SK-N-SH (cell line): ENCODE data around the gene IL37. TPM values are rescaled to one million over a fixed set of nuclear protein-coding genes. Genes with fewer than 3 reads are reported as not detected.

Experiments
- CTCF ChIA-PET: fragments of 300-600, 350-600 bp; formaldehyde crosslinking; extraction: SDS; loops from one replicate; lab custom pipeline; 2021; lab: Yijun Ruan, JAX
- POLR2A ChIA-PET: fragments of 350-600 bp; sonication (Branson Sonifier 250); formaldehyde crosslinking; extraction: SDS; loops from one replicate; lab custom pipeline; 2020; ENCODE audit warnings: antibody characterized with exemption, inconsistent platforms; lab: Yijun Ruan, JAX
- DNase-seq: peaks from one replicate; pipeline ENCODE4 v3.0.0; 2012
- H2AFZ ChIP-seq: fragments of 200-600 bp; sonication (generic); 2 replicates; pipeline ENCODE4 v1.8.1; 2016; ENCODE audit warnings: antibody characterized with exemption, mild to moderate bottlenecking, low read depth
- H3F3A ChIP-seq: fragments of 200-600 bp; sonication (generic); replicated peaks from 2 replicates; pipeline ENCODE3; 2016; ENCODE audit warnings: antibody characterized with exemption, mild to moderate bottlenecking; ENCODE audit not compliant: insufficient read depth
- H3K27ac ChIP-seq, 2 experiments: fragments of 200-500 bp in 1 of 2; fragments of 200-600 bp in 1 of 2; sonication (Bioruptor generic) in 1 of 2; sonication (generic), shearing (Covaris generic) in 1 of 2; 2 replicates each; pipeline versions ENCODE4 v1.5.1 to v1.6.1; 2014 to 2016; ENCODE audit warnings: low read depth in 2 of 2, inconsistent platforms in 1 of 2, low read length in 1 of 2, mild to moderate bottlenecking in 1 of 2, mixed read lengths in 1 of 2
- H3K27me3 ChIP-seq: fragments of 200-600 bp; sonication (generic), shearing (Covaris generic); 2 replicates; pipeline ENCODE4 v1.6.1; 2016; ENCODE audit warnings: mixed run types; ENCODE audit not compliant: insufficient read depth
- H3K36me3 ChIP-seq, 2 experiments: fragments of 200-500 bp in 1 of 2; fragments of 200-600 bp in 1 of 2; sonication (Bioruptor generic) in 1 of 2; sonication (generic) in 1 of 2; replicated peaks in 1 of 2; 2 replicates each; pipeline versions ENCODE3 to v1.5.1; 2014 to 2016; ENCODE audit warnings: low read length in 1 of 2, mild to moderate bottlenecking in 1 of 2; ENCODE audit not compliant: insufficient read depth in 2 of 2, control insufficient read depth in 1 of 2
- H3K4me1 ChIP-seq, 2 experiments: fragments of 200-500 bp in 1 of 2; fragments of 200-600 bp in 1 of 2; sonication (Bioruptor generic) in 1 of 2; sonication (generic), shearing (Covaris generic) in 1 of 2; 2 replicates each; pipeline versions ENCODE4 v1.5.1 to v1.6.1; 2014 to 2016; ENCODE audit warnings: low read depth in 1 of 2, low read length in 1 of 2, mixed run types in 1 of 2; ENCODE audit not compliant: insufficient read depth in 2 of 2, control insufficient read depth in 1 of 2
- H3K4me2 ChIP-seq: fragments of 200-600 bp; sonication (generic), shearing (Covaris generic); 2 replicates; pipeline ENCODE4 v1.6.1; 2017; ENCODE audit warnings: mixed run types
- H3K4me3 ChIP-seq, 2 experiments: fragments of 200-500 bp in 1 of 2; fragments of 200-600 bp in 1 of 2; sonication (Bioruptor generic) in 1 of 2; sonication (generic), shearing (Covaris generic) in 1 of 2; 2 replicates each; pipeline versions ENCODE4 v1.5.1 to v1.8.1; 2014 to 2016; ENCODE audit warnings: low read depth in 2 of 2, inconsistent platforms in 1 of 2, low read length in 1 of 2, mild to moderate bottlenecking in 1 of 2, mixed read lengths in 1 of 2, moderate library complexity in 1 of 2
- H3K79me2 ChIP-seq: fragments of 200-600 bp; sonication (generic); 2 replicates; pipeline ENCODE4 v1.8.1; 2017; ENCODE audit warnings: mild to moderate bottlenecking; ENCODE audit not compliant: insufficient read depth
- H3K9ac ChIP-seq: fragments of 200-600 bp; sonication (generic); 2 replicates; pipeline ENCODE4 v1.6.1; 2017; ENCODE audit warnings: mixed run types
- H3K9me2 ChIP-seq: fragments of 200-600 bp; sonication (generic); 2 replicates; pipeline ENCODE4 v1.6.1; 2017; ENCODE audit warnings: mixed run types
- H3K9me3 ChIP-seq: fragments of 200-600 bp; sonication (generic); 2 replicates; pipeline ENCODE4 v1.6.1; 2017; ENCODE audit warnings: mixed run types, mild to moderate bottlenecking, moderate library complexity
- H4K20me1 ChIP-seq: fragments of 200-600 bp; sonication (generic); 2 replicates; pipeline ENCODE4 v1.6.1; 2017; ENCODE audit warnings: mild to moderate bottlenecking, mixed run types; ENCODE audit not compliant: insufficient read depth
- ELF1 ChIP-seq: IDR thresholded peaks from 2 replicates; pipeline ENCODE4 v1.4.0; 2012
- EP300 ChIP-seq, 2 experiments: IDR thresholded peaks; 2 replicates each; pipeline versions ENCODE4 v1.4.0 to v1.6.1; 2012; ENCODE audit warnings: borderline replicate concordance in 1 of 2, low read depth in 1 of 2, low read length in 1 of 2
- EZH2phosphoT487 ChIP-seq: fragments of 200-600 bp; sonication (generic); IDR thresholded peaks from 2 replicates; pipeline ENCODE4 v1.6.1; 2017; ENCODE audit warnings: low read depth, mixed run types, mild to moderate bottlenecking, antibody characterized with exemption, moderate library complexity, borderline replicate concordance
- FOSL2 ChIP-seq: IDR thresholded peaks from 2 replicates; pipeline ENCODE4 v1.4.0; 2012; ENCODE audit warnings: low read depth, mild to moderate bottlenecking, moderate library complexity, borderline replicate concordance
- FOXM1 ChIP-seq: IDR thresholded peaks from 2 replicates; pipeline ENCODE4 v1.4.0; 2012; ENCODE audit warnings: low read depth, mild to moderate bottlenecking
- GATA2 ChIP-seq: sonication (generic); formaldehyde crosslinking; IDR thresholded peaks from 2 replicates; pipeline ENCODE4 v1.5.0; 2020; ENCODE audit warnings: mild to moderate bottlenecking, missing genetic modification reagents
- JUND ChIP-seq: IDR thresholded peaks from 2 replicates; pipeline ENCODE4 v1.4.0; 2012
- MEF2A ChIP-seq: IDR thresholded peaks from 2 replicates; pipeline ENCODE4 v1.4.0; 2012; ENCODE audit warnings: low read depth, borderline replicate concordance
- MXI1 ChIP-seq: IDR thresholded peaks from 2 replicates; pipeline ENCODE4 v1.6.1; 2012; ENCODE audit warnings: mild to moderate bottlenecking, low read depth, low read length, improper control_type of control experiment
- NRF1 ChIP-seq: IDR thresholded peaks from 2 replicates; pipeline ENCODE4 v1.6.1; 2012; ENCODE audit warnings: low read depth, mild to moderate bottlenecking, low read length
- RAD21 ChIP-seq: IDR thresholded peaks from 2 replicates; pipeline ENCODE4 v1.6.1; 2012; ENCODE audit warnings: mild to moderate bottlenecking, low read length
- RCOR1 ChIP-seq: fragments of 150-350 bp; IDR thresholded peaks from 2 replicates; pipeline ENCODE4 v1.6.1; 2017; ENCODE audit warnings: antibody characterized with exemption, low read length
- RFX5 ChIP-seq: IDR thresholded peaks from 2 replicates; pipeline ENCODE4 v1.6.1; 2012; ENCODE audit warnings: mild to moderate bottlenecking, improper control_type of control experiment, low read length
- SMC3 ChIP-seq: IDR thresholded peaks from 2 replicates; pipeline ENCODE4 v1.6.1; 2012; ENCODE audit warnings: low read depth, low read length, improper control_type of control experiment
- TAF1 ChIP-seq: IDR thresholded peaks from 2 replicates; pipeline ENCODE4 v1.6.1; 2012; ENCODE audit warnings: low read depth, mild to moderate bottlenecking, low read length, moderate library complexity, borderline replicate concordance
- TCF12 ChIP-seq: IDR thresholded peaks from 2 replicates; pipeline ENCODE4 v1.4.0; 2012
- WGBS: methylation state at CpG from one replicate; pipeline ENCODE4 v1.1.6; 2017; ENCODE audit warnings: low lambda C conversion rate; 5-methylcytosine and 5-hydroxymethylcytosine counted together
- polyA plus RNA-seq, 3 experiments: library from polyadenylated mRNA; depleted of rRNA; stranded (reverse); fragments of >200 nt; gene quantifications; 2 replicates each; pipeline ENCODE4 v1.2.3, GENCODE V29; 2012
- TF ChIP-seq, protein P1 (sequence below): IDR thresholded peaks from 2 replicates; pipeline ENCODE4 v1.6.1; 2012; ENCODE audit warnings: mild to moderate bottlenecking, low read depth, low read length, moderate library complexity
- TF ChIP-seq, protein P2 (sequence below): IDR thresholded peaks from 2 replicates; pipeline ENCODE4 v1.4.0; 2012; ENCODE audit warnings: low read depth, borderline replicate concordance
- TF ChIP-seq, protein P3 (sequence below): IDR thresholded peaks from 2 replicates; pipeline ENCODE4 v1.4.0; 2012; ENCODE audit warnings: low read depth
- TF ChIP-seq, protein P4 (sequence below): IDR thresholded peaks from 2 replicates; pipeline ENCODE4; 2012

IL37 gene
- polyA plus RNA-seq, 1 of the 3 experiments (the other 2 are of a cell fraction) = not detected

DNA sequence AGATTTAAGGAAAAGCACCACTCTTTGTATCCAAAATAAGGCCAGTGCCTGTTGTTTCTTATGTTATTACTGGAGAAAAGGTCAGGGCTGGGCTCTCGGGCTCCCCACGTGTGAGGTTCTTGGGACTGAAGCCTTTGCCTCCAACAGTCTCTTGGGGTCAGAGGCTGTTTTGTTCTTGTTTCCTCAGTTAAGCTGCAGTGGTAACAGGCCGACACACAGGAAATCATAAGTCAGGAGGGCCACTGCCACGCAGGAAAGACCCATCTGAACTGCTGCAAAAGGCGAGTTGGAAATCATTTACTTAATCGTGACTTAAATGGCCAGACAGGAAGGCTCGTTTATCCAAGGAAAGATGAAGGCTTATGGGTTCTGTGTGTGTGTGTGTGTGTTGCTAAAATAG, 30.3 kb upstream of the IL37 start:
- H2AFZ ChIP-seq = no peak overlapping the region

DNA sequence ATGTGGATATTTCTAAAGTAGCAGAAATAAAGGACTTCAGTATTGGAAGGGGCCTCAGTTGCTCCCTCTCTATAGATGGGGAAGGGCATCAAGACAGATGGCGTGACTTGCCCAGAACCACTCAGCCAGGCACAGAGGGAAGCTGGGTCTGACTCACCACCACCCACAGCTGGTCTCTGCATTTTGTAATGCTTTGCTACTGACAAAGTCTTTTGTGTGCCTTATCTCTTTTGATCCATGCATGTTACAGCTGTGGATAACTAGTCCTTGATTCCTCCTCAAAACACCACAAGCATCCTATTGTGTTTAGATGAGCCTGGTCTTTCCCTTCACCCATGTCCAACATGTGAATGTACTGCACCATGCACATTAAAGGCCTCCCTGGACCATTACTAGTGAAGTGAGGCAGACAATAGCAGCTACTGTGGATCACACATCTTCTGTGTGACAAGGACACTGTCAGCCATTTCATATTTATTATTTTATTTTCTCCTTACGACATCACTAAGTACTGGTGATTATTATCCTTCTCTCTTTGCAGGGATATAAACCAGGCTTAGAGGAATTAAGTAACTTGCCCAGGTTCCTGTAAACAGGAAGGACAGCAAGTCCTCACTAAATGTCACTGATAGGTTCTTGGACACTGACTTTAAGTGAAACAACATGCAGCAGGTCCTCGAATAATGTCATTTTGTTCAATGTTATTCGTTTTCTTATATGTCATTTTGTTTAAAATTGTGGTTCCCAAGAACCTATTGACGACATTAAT, 29.6 kb upstream of the IL37 start:
- Histone ChIP-seq H3K36me3 (no peaks in the 10 kb centered on the region), H3K27ac (no peak overlapping the region), H3K9me3 (no peaks in the 10 kb centered on the region), H3K4me1 (peaks cover 0 to 11% of the 10 kb centered on the region in 2 experiments; a peak in 1 of 4 replicates), H3K4me2 (peak overlapping the region; percentile 20; the same call in 1 of the 2 replicates), H3F3A (no peaks in the 10 kb centered on the region), H3K9me2 (no peaks in the 10 kb centered on the region), H3K79me2 (no peaks in the 10 kb centered on the region), H4K20me1 (no peaks in the 10 kb centered on the region), H3K4me3 (no peak overlapping the region), H3K9ac (no peak overlapping the region), H3K27me3 (no peaks in the 10 kb centered on the region; the same call in 1 of the 2 replicates), H2AFZ (no peak overlapping the region)
- WGBS = 31% methylated on average over 5 of the region's 5 CpGs
- CTCF ChIA-PET = interaction anchor here (1.2 kb wide), 1 partner anchor 77 kb away, joined by 3 read pairs; no protein-coding TSS in a partner anchor
- TF ChIP-seq RFX5 (no peak), FOSL2 (0 out of 2 replicates have a peak, but pooled peaks have one; percentile 30), TCF12 (peak; percentile 65), JUND (no peak; the same call in 1 of the 2 replicates), NRF1 (no peak), RCOR1 (no peak), FOXM1 (no peak), EP300 (IDR thresholded peaks at IDR 0.05; ENCODE audit: borderline replicate concordance in 1 of 2, low read depth in 1 of 2, low read length in 1 of 2) (no peak), TAF1 (no peak)
- TF ChIP-seq, protein P1, sequence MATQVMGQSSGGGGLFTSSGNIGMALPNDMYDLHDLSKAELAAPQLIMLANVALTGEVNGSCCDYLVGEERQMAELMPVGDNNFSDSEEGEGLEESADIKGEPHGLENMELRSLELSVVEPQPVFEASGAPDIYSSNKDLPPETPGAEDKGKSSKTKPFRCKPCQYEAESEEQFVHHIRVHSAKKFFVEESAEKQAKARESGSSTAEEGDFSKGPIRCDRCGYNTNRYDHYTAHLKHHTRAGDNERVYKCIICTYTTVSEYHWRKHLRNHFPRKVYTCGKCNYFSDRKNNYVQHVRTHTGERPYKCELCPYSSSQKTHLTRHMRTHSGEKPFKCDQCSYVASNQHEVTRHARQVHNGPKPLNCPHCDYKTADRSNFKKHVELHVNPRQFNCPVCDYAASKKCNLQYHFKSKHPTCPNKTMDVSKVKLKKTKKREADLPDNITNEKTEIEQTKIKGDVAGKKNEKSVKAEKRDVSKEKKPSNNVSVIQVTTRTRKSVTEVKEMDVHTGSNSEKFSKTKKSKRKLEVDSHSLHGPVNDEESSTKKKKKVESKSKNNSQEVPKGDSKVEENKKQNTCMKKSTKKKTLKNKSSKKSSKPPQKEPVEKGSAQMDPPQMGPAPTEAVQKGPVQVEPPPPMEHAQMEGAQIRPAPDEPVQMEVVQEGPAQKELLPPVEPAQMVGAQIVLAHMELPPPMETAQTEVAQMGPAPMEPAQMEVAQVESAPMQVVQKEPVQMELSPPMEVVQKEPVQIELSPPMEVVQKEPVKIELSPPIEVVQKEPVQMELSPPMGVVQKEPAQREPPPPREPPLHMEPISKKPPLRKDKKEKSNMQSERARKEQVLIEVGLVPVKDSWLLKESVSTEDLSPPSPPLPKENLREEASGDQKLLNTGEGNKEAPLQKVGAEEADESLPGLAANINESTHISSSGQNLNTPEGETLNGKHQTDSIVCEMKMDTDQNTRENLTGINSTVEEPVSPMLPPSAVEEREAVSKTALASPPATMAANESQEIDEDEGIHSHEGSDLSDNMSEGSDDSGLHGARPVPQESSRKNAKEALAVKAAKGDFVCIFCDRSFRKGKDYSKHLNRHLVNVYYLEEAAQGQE = no peak
- TF ChIP-seq, protein P2, sequence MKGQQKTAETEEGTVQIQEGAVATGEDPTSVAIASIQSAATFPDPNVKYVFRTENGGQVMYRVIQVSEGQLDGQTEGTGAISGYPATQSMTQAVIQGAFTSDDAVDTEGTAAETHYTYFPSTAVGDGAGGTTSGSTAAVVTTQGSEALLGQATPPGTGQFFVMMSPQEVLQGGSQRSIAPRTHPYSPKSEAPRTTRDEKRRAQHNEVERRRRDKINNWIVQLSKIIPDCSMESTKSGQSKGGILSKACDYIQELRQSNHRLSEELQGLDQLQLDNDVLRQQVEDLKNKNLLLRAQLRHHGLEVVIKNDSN = no peak
- TF ChIP-seq, protein P3, sequence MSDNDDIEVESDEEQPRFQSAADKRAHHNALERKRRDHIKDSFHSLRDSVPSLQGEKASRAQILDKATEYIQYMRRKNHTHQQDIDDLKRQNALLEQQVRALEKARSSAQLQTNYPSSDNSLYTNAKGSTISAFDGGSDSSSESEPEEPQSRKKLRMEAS = no peak
- TF ChIP-seq, protein P4, sequence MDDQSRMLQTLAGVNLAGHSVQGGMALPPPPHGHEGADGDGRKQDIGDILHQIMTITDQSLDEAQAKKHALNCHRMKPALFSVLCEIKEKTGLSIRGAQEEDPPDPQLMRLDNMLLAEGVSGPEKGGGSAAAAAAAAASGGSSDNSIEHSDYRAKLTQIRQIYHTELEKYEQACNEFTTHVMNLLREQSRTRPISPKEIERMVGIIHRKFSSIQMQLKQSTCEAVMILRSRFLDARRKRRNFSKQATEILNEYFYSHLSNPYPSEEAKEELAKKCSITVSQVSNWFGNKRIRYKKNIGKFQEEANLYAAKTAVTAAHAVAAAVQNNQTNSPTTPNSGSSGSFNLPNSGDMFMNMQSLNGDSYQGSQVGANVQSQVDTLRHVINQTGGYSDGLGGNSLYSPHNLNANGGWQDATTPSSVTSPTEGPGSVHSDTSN = peak; percentile 26; the same call in 1 of the 2 replicates
- DNase-seq = no peak
- POLR2A ChIA-PET = no interaction called here

More for the DNA sequence above, 30.3 kb upstream of the IL37 start:
- Histone ChIP-seq H3K27me3 (no peaks in the 10 kb centered on the region), H3K4me3 (no peak overlapping the region), H3K4me1 (peaks cover 0 to 11% of the 10 kb centered on the region in 2 experiments; a peak in 1 of 4 replicates), H3K9me2 (no peaks in the 10 kb centered on the region), H3K36me3 (no peaks in the 10 kb centered on the region), H4K20me1 (no peaks in the 10 kb centered on the region), H3K79me2 (no peaks in the 10 kb centered on the region), H3K4me2 (peak overlapping the region; percentile 20; the same call in 1 of the 2 replicates), H3K27ac (no peak overlapping the region), H3K9ac (no peak overlapping the region), H3K9me3 (no peaks in the 10 kb centered on the region), H3F3A (no peaks in the 10 kb centered on the region)
- no peak for DNase-seq
- 41% methylated on average over 7 of the region's 7 CpGs for WGBS
- TF ChIP-seq RCOR1 (no peak), RAD21 (no peak), FOSL2 (no peak), MEF2A (no peak), MXI1 (no peak), NRF1 (no peak), EZH2phosphoT487 (no peak), GATA2 (no peak), ELF1 (no peak), FOXM1 (no peak), JUND (no peak), SMC3 (no peak)
- TF ChIP-seq, protein P2 = no peak
- TF ChIP-seq, protein P3 = no peak
- POLR2A ChIA-PET = no interaction called here
- CTCF ChIA-PET = interaction anchor here (1.2 kb wide), 1 partner anchor 78 kb away, joined by 3 read pairs; no protein-coding TSS in a partner anchor
